ENCODE measurements around the gene FAIM2. TPM values are rescaled to one million over a fixed set of nuclear protein-coding genes. Genes with fewer than 3 reads are reported as not detected.

FAIM2 gene
- polyA plus RNA-seq, 3 donors from 2014 or later, result 0.77 to 1.8 TPM; not detected in 1

GRCh38 chr12:49920241-49920914 lies 16.7 kb upstream of the FAIM2 start:
- no peak overlapping the region for H3K4me3 Mint-ChIP-seq
- H3K27me3 Mint-ChIP-seq (ENCODE audit: low read depth in 3 of 3), result peaks cover 1 to 9% (median 1%) of the 10 kb centered on the region in 3 donors
- no peaks in the 10 kb centered on the region for H3K9me3 Mint-ChIP-seq
- H3K36me3 Mint-ChIP-seq, result no peaks in the 10 kb centered on the region
- no peak for DNase-seq
- H3K4me1 Mint-ChIP-seq, result no peaks in the 10 kb centered on the region
- no peak overlapping the region for H3K27ac Mint-ChIP-seq

DNA sequence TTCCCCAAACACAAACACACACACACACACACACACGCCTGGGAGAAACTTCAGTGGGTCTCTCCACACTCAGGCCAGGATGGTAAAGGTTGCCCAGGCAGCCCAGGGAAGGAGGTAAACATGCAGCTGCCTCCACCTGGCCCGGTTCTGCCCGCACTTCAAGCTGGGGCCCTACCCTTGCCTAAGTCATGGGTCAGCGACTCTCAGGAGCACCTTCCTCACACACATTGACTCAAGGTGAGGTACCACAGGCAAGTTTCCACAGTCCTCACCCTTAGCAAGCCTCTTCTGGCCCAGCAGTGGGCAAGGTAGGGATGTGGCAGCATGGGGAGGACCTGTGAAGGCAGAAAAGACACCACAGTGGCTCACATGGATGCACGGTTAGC lies 14.1 kb upstream of the FAIM2 start:
- no peaks in the 10 kb centered on the region for H3K36me3 Mint-ChIP-seq
- no peaks in the 10 kb centered on the region for H3K9me3 Mint-ChIP-seq
- H3K27ac Mint-ChIP-seq, result no peak overlapping the region
- H3K4me3 Mint-ChIP-seq, result no peak overlapping the region
- H3K27me3 Mint-ChIP-seq (ENCODE audit: low read depth in 3 of 3), result peaks cover 1 to 7% (median 4%) of the 10 kb centered on the region in 3 donors
- DNase-seq, result no peak
- no peaks in the 10 kb centered on the region for H3K4me1 Mint-ChIP-seq

DNA sequence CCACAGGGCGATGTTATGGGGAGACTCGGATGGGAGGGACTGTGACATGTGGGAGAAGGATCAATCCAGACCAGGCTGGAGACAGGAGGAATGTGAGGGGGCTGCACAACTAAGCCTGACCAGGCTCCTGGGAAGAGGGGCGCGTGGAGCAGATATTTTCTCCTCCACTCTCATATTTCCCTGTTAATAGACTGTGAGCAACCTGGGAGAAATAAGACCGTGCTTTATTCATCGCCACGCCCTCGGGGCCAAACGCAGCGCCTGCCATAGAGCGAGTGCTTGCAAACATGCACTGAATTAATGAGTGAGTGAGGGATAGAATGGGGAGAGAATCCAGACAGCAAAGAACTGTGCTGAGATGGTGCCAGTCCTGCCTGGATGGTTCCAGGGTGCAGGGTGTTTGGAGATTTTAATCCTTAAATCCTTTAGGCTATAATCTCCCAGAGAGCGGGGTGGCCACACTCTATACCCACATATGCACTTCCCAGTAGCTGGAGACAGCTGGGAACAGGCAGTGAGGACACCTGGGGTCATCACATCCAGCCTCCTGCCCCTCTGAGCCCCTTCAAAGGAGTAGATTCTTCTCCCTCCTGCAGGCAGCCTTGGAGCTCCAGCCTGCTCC lies 13.6 kb upstream of the FAIM2 start:
- DNase-seq, result no peak
- Mint-ChIP-seq H3K4me1 (no peaks in the 10 kb centered on the region), H3K4me3 (no peak overlapping the region), H3K27me3 (ENCODE audit: low read depth in 3 of 3) (peaks cover 1 to 7% (median 4%) of the 10 kb centered on the region in 3 donors), H3K9me3 (no peaks in the 10 kb centered on the region), H3K27ac (no peak overlapping the region), H3K36me3 (no peaks in the 10 kb centered on the region)

- no peak for DNase-seq
- Mint-ChIP-seq H3K27me3 (ENCODE audit: low read depth in 3 of 3) (peaks cover 3 to 7% (median 4%) of the 10 kb centered on the region in 3 donors), H3K9me3 (no peaks in the 10 kb centered on the region), H3K4me3 (no peak overlapping the region), H3K27ac (no peak overlapping the region), H3K36me3 (no peaks in the 10 kb centered on the region), H3K4me1 (no peaks in the 10 kb centered on the region)
Observed at GRCh38 chr12:49916129-49916919, 12.6 kb upstream of the FAIM2 start.

DNA sequence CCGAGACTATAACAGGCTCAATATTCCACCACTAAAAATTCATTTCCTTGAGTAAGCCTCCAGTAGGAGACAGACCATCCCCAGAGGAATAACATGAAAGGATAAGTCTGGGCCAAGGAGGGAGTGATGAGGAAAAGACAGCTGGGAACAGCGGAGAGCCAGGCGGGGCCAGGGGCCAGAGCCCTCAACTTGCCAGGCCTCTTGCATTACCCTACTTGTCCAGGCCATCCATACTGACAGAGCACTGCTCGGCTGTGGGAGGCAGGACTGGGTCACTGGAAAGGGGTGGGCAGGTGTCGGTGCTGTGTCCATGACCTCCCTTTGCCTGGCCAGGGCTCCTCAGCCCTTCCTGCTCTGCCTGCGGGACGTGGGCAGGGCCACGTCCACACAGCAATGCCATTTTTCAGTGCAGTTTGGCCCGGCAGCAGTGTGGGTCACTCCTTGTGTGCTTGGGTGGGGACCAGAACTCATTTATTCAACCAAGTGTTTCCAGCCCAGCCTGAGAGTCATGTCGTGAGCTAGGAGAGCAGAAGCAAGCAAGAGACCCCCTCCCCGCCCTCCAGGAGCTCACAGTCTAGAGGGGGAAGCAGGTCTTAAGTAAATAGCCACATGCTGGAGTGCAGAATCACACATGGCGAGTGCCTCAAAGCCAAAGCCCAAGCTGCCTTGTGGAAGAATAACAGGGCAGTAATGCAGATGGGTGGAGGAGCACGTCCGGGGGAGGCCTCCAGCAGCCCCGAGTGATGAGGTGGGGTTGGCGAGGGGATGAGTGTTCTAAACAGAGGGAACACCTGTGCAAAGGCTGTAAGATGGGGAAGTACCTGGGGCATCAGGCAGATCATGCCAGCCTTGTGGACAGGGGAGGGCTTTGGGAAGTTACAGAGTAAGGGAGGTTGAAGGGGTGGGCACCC lies 8.9 kb upstream of the FAIM2 start:
- H3K4me1 Mint-ChIP-seq, result no peaks in the 10 kb centered on the region
- no peak for DNase-seq
- no peak overlapping the region for H3K4me3 Mint-ChIP-seq
- H3K9me3 Mint-ChIP-seq, result no peaks in the 10 kb centered on the region
- H3K27me3 Mint-ChIP-seq (ENCODE audit: low read depth in 3 of 3), result peaks cover 3 to 7% (median 7%) of the 10 kb centered on the region in 3 donors
- H3K27ac Mint-ChIP-seq, result no peak overlapping the region
- H3K36me3 Mint-ChIP-seq, result no peaks in the 10 kb centered on the region

DNA sequence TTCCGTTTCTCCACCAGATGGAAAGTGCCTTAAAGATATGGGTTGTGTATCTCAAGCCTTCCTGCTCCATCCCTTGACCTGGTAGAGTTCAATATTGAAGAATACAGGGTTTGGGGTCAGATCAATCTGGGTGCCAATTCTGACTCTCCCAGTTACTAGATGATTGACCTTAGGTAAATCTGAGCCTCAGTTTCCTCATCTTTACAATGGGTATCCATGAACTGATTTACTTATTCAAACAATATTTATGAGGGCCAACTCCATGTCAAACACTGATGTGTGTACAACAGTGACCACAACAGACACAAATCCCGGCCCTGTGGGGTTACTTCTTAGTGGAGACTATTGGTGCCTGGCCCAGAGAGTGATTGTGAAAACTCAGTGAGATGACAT lies 7.5 kb upstream of the FAIM2 start:
- Mint-ChIP-seq H3K36me3 (no peaks in the 10 kb centered on the region), H3K4me3 (no peak overlapping the region), H3K27me3 (ENCODE audit: low read depth in 3 of 3) (peaks cover 2 to 7% (median 4%) of the 10 kb centered on the region in 3 donors)

GRCh38 chr12:49910331-49911212 lies 6.9 kb upstream of the FAIM2 start:
- H3K27ac Mint-ChIP-seq, result no peak overlapping the region
- H3K36me3 Mint-ChIP-seq, result no peaks in the 10 kb centered on the region
- no peak for DNase-seq
- peaks cover 4 to 6% (median 4%) of the 10 kb centered on the region in 3 donors for H3K27me3 Mint-ChIP-seq (ENCODE audit: low read depth in 3 of 3)
- no peaks in the 10 kb centered on the region for H3K4me1 Mint-ChIP-seq
- no peaks in the 10 kb centered on the region for H3K9me3 Mint-ChIP-seq
- H3K4me3 Mint-ChIP-seq, result no peak overlapping the region

More for the DNA sequence above, 7.5 kb upstream of the FAIM2 start:
- Mint-ChIP-seq H3K4me1 (no peaks in the 10 kb centered on the region), H3K9me3 (no peaks in the 10 kb centered on the region), H3K27ac (no peak overlapping the region)
- DNase-seq, result no peak

GRCh38 chr12:49909826-49910225 lies 6.1 kb upstream of the FAIM2 start:
- H3K36me3 Mint-ChIP-seq, result no peaks in the 10 kb centered on the region
- no peak overlapping the region for H3K4me3 Mint-ChIP-seq
- H3K4me1 Mint-ChIP-seq, result peaks cover 0 to under 1% of the 10 kb centered on the region in 2 donors
- peaks cover 4 to 6% (median 4%) of the 10 kb centered on the region in 3 donors for H3K27me3 Mint-ChIP-seq (ENCODE audit: low read depth in 3 of 3)
- H3K9me3 Mint-ChIP-seq, result no peaks in the 10 kb centered on the region
- DNase-seq, result no peak
- H3K27ac Mint-ChIP-seq, result no peak overlapping the region

DNA sequence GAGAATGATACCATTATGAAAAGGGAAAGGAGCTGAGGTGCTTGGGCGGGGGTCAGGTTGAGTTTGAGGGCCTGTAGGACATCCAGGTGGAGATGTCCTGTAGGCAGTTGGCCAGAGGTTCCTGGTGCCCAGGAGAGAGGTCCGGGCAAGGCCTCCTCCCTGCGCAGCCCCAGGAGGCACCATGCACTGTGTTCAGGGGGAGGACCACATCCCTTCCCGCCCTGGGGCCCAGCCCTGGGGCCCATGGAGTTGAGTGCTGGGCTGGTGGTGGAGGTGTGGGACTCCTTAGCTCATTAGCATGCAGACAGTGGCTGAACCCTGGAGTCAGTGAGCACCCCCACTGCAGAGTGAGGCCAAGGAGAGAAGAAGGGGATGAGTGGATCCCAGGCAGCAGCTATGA lies 5.7 kb upstream of the FAIM2 start:
- H3K36me3 Mint-ChIP-seq, result no peaks in the 10 kb centered on the region
- no peak overlapping the region for H3K27ac Mint-ChIP-seq
- peaks cover 4 to 5% of the 10 kb centered on the region in 2 donors for H3K4me1 Mint-ChIP-seq
- H3K9me3 Mint-ChIP-seq, result no peaks in the 10 kb centered on the region
- peaks cover 4 to 6% (median 4%) of the 10 kb centered on the region in 3 donors for H3K27me3 Mint-ChIP-seq (ENCODE audit: low read depth in 3 of 3)
- H3K4me3 Mint-ChIP-seq, result no peak overlapping the region
- DNase-seq, result no peak

DNA sequence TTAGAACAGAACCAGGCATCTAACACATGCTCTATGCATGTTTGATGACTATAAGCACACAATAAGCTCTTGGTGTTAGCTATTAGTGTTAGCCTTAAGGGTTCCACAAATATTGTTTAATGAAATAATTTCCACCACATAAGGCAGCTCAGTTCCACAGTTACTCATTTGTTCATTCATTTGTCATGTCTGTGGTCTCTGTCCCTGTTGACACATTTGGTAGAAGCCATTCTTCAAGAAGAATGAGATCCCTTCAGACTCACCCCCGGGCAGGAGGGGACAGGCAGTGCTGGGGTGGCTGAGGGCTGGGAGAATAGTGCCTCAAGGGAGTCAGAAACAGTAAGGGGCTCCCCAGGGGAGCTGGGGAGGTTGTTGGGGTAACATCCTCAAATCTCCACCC lies 3.7 kb upstream of the FAIM2 start:
- Mint-ChIP-seq H3K9me3 (no peaks in the 10 kb centered on the region), H3K4me1 (peaks cover 9 to 10% of the 10 kb centered on the region in 2 donors), H3K27me3 (ENCODE audit: low read depth in 3 of 3) (peaks cover 2 to 6% (median 4%) of the 10 kb centered on the region in 3 donors), H3K4me3 (no peak overlapping the region), H3K36me3 (no peaks in the 10 kb centered on the region), H3K27ac (no peak overlapping the region)
- DNase-seq, result no peak

- H3K36me3 Mint-ChIP-seq, result no peaks in the 10 kb centered on the region
- H3K4me1 Mint-ChIP-seq, result peaks cover 10 to 11% of the 10 kb centered on the region in 2 donors
- peak overlapping the region; percentile 14 to 57 (median 30) for H3K4me3 Mint-ChIP-seq
- no peak for DNase-seq
- H3K27ac Mint-ChIP-seq, result peak overlapping the region in 2 of 6 donors; percentile 18 to 20
- H3K9me3 Mint-ChIP-seq, result no peaks in the 10 kb centered on the region
- H3K27me3 Mint-ChIP-seq (ENCODE audit: low read depth in 3 of 3), result peaks cover 2 to 4% (median 2%) of the 10 kb centered on the region in 3 donors
Observed at GRCh38 chr12:49905718-49906314, 2.1 kb upstream of the FAIM2 start.

GRCh38 chr12:49904601-49905000 lies 901 bp upstream of the FAIM2 start:
- Mint-ChIP-seq H3K9me3 (no peaks in the 10 kb centered on the region), H3K27ac (peak overlapping the region in 1 of 6 donors; percentile 71), H3K27me3 (ENCODE audit: low read depth in 3 of 3) (peaks cover 2 to 3% (median 2%) of the 10 kb centered on the region in 3 donors), H3K4me1 (peaks cover 10 to 11% of the 10 kb centered on the region in 2 donors), H3K36me3 (no peaks in the 10 kb centered on the region), H3K4me3 (peak overlapping the region; percentile 75 to 87 (median 85))
- no peak for DNase-seq
